Stimulated activated CD4-positive, alpha-beta T cell treated with anti-CD3 and anti-CD28 coated beads, Interleukin-4, amount 100 ng/mL, for 48 hours (primary cell): Measurements from ENCODE around the gene CHST6.
"Not testable (repeated sequence)": the region's sequence is repeated elsewhere in the genome, so short reads cannot be mapped to it uniquely, and the experiment has no call there.

Experiments used
- DNase-seq, 2 donors: peaks; one replicate each; pipeline ENCODE4 v3.0.0-alpha.2; 2020; ENCODE audit warnings: low read depth in 2 of 2

The CHST6 gene

DNA sequence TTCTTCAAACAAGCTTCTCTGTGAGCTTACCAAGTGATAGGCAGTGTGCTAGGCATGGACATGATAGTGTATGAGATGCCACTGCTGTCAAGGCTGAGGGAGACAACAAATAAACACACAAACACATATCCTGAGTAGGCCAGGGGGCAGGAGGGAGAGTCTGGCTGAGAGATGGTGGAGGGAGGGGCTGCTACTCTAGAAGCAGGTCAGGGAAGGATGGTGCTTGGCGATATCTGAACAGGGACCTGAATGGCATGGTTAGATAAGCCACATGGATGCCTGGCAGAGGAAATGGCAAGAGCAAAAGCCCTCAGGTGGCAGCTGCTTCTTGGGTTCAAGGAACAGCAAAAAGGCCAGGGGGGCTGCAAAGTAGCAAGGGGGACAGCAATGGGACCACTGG lies 8.6 kb upstream of the CHST6 start:
- DNase-seq, result no peak

DNA sequence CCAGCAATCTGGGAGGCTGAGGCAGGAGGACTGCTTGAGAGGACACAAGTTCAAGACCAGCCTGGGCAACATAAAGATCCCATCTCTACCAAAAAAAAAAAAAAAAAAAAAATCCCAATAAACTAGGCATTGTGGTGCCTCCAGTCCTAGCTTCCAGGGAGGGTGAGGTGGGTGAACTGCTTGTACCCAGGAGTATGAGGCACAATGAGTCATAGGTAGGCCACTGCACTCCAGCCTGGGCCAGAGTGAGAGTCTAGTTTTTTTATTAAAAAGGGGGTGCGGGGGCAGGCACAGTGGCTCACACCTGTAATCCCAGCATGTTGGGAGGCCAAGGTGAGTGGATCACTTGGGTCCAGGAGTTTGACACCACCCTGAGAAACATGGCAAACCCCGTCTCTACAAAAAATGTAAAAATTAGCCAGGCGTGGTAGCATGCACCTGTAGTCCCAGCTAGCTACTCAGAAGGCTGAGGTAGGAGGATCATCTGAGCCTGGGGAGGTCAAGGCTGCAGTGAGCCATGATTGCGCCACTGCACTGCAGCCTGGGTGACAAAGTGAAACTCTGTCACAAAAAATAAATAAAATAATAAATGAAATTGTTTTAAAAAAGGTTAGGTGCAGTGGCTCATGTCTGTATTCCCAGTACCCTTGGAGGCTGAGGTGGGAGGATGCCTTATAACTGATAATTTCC lies 7.8 kb upstream of the CHST6 start:
- no peak for DNase-seq

DNA sequence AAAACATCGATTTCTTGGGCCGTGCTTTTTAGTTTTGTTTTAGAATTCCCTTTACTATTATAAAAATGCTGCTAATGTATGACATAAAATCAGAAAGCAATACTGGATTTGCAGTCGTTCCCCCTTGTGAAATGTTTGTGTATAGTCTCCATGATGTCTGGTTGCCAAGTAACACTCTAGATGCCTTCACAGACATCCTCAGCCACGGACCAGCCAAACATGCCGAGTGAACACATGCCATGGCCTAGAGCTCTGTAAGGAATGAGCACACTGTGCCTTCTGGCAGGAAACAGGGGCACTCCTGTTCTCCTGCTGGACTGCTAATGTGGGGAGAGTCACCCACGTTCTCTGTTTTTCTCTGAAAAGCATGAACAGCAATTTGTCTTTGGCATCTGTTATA lies 6.6 kb upstream of the CHST6 start:
- DNase-seq, result not testable (repeated sequence)

DNA sequence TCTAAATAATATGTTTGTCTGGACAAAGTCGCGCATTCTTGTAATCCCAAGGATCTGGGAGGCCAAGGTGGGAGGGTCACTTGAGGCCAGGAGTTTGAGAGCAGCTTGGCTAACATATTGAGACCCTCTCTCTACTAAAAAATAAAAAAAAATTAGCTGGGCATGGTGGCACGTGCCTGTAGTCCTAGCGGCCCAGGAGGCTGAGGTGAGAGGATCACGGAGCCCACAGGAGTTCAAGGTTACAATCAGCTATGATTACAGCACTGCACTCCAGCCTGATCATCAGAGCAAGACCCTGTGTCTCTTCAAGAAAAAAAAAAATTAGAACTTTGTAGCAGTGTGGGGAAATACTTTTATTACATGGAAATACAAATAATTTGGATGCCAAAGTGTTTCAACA lies 6.1 kb upstream of the CHST6 start:
- no peak for DNase-seq

DNA sequence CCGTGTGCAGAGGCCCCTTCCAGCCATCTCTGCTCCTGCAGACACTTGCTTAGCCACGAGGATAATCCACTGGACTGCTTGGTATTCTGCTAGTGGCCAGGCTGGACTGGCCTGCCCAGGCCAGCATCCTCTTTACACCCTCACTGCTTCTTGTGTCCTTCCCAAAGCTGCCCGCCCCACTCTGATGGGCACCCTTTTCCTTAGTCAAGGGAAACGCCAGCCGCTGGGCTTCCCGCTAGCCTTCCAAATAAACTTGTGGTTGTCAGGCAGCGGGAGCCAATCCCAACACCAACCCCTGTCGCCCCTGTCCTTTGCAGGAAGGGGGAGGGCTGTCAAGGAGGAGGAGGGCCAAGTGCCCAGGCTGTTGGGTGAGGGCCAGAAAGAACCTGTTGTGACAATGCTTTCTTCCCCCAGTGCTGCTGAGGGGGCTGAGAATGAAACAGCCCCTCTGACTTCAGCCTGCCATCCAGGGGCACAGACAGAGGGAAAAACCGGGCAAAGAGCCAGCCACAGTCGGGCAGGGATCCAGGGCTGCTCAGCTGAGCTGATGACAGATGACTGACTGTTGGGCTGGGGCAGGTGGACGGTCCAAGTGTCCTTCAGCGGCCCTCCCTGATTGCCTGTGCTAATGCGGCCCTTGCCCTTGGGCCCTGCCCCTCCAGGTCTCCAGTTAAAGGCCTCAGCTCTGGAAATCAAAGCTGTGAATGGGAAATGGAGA lies 3.5 kb upstream of the CHST6 start:
- DNase-seq, result not testable (repeated sequence)

DNA sequence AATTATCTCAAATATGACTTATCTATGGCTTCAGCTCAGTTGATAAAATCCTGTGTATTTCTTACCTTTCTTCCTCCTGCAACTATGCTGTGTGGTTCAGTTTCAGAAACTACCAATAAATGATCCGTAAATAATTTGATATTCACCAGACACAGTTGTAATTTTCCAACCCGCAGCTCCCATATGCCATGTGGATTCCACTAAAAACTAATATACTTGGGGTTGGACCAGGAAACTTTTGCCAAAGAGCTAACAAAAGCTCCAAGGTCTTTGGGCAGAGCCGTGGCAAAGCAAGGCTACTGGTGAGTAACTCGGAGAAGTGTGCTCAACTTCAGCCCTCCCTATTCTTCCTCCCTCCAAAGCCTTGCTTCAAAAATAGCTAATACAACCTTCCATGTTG lies 2.3 kb upstream of the CHST6 start:
- no peak for DNase-seq

DNA sequence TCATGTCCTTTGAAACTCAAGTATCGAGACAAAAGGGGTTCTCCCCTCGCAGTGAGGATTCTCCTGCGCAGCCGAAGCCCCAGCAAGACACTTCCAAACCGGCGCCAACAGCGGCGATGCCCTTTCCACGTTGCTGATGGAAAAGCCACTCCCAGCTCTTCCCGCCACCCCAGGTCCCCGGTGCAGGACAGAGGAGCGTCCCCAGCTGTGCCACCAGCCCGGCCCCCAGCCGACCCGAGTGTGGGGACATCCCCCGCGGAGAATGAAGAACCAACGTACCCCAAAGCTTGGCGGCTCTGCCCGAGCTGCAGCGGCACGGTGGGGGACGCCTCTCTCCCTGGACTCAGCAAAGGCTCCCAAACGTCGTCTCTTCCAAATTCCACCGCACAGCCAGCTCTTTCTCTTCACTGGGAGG lies 573 bp downstream of the CHST6 start:
- DNase-seq, result no peak

DNA sequence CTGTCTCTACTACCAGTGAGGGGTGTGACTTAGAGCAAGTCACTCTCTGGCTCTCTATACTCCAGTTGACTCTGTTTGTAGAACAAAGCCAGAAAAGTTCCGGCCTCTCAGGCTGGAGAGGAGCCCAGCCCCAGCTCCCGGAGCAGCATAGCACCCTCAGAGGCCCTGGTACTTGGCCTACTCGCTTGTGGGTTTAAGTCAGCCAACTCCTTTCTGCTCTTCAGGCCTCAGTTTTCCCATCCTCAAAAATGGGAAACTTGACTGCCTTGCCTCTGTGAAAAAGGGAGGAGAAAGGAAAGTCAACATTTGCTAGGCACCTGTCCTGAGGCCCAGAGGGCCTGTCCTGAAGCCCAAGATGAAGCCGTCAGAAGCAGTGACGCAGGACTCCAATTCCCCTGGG lies 1.1 kb downstream of the CHST6 start:
- no peak for DNase-seq

DNA sequence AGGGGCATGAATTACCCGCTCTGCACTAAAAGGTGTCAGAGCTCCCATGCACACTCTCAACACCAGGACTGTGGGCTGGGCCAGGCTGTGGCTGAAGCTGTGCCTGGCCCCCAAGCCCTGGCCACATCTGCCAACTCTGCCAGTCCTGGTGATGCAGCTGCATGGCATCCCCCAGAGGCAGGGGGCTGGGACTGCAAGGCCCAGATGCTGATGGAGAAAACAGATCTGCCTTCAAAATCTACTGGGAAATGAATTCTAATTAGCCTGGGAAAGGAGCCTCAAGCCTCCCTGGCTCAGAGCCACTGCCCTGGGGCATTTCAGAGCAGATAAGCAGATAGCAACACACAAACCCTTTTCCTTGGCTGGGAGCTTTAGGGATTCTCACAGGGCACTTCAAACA lies 3.4 kb downstream of the CHST6 start:
- no peak for DNase-seq

DNA sequence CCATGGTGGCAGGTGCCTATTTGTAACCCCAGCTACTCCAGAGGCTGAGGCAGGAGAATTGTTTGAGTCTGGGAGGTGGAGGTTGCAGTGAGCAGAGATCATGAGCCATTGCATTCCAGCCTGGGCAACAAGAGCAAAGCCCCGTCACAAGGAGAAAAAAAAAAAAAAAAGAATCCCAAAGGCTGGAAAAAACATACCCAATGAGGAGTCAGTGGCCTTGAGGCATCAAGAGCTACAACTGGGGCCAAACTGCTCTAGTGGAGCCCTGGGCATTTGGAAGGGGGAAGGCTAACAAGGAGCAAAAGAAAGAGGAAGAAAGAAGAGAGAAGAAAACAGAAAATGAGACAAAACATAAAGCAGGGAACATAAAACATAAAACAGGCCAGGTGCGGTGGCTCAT lies 6.9 kb downstream of the CHST6 start:
- DNase-seq, result no peak

DNA sequence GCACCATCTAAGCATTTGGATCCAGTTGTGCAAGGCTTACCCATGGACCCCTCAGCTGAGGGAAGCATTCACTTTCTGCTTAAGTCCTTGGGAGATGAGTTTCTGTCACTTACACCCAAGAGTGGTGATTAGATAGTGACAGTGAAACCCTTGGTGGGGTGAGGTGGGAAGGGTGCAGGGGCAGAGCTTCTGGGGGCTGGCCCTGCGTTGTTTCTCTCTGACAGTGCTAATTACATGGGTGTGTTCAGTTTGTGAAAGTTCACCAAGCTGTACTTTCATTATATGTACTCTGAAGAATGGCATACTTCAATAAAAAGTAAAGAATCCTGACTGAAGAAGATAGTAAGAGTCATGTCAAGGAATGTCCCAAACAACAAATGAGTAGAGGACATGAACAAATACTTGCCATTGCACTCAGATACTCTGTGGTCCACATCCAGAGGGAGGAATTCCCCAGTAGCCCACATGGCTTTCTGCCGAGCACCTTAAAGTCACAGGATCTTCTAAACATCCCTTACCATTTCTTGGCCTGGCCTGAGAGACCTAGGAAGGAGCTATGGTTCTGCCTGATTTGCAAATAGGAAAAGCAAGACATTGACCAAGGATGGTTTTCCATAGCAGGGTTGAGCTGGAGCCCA lies 8.4 kb downstream of the CHST6 start:
- no peak for DNase-seq

DNA sequence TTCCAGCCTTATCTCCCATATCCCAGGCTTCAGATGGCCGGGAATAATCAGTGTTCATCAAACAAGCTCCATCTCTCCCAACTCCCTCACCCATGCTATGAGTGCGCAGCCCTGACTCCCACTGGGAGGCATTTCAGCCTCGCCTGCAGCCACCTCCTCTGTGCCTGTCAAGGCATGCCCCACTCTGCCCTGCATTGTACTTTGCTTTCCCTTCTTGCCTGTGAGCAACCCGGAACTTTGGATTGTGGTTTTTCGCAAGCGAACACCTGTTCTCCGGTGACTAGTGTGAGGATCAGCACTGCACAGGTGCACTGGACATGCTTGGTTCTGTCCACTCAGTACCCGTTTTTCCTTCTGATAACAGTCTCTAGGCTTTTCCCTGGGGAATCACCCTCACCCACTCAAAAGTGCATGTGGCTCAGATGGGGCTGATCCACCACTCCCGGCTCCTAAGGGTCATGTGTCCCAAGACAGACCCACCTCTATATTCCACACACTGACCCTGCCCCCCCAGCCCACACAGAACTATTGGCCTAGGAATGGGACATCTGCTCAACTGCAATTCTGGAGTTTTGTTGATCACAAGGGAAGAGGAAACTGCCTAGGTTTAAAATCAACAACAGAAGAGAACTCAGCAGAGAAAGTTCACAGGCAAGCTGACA lies 9.1 kb downstream of the CHST6 start:
- DNase-seq, result no peak

DNA sequence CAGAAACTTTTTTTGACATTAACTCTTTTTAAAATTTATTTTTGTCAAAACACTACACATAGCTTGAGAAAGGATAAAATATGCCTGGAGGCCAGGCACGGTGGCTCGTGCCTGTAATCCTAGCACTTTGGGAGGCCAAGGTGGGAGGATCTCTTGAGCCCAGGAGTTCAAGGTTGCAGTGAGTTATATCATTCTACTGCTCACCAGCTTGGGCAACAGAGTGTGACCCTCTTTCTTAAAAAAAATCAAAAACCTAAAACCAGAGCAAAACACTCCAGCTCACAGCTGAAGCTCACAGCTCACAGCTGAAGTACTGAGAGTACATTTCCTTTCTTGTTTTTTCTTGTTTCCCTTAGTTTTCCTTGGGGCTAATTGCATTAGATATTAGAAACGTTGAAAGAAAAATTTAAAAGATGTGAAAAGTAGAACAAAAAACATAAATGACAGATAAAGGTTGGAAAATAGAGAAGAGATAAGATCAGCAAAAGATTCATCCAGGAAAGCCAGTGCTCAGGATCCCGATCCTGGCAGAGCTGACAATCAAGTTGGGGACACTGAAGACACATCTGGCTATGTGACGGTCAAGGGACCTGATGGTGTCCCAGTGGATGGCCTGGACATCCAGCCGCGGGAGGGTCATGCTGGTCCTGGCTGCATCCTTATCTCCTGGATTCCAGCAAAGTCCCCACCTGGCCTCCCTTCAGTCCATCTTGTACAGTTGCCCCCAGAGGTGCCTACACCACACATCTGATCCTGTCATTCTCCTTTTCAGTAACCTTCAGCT lies 9.8 kb downstream of the CHST6 start:
- DNase-seq, result no peak

DNA sequence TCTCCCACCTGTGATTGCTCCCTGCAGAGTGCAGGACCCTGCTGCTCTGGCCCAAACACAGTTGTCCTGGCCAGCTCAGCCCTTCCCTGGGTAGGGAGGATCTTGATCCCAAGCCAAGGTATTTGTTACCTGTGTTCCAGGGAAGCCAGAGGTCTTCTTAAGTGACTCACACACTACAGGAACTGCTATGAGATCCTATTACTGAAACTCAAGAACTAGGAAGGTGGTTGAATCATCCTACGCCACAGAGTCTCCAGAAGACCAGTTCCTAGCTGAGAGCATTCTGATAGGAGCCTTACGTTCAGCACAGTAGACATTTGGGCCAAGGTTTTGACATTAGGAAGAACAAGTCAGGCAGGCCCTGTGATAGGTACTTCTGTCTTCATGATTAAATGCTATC lies 12.0 kb downstream of the CHST6 start:
- DNase-seq, result no peak

DNA sequence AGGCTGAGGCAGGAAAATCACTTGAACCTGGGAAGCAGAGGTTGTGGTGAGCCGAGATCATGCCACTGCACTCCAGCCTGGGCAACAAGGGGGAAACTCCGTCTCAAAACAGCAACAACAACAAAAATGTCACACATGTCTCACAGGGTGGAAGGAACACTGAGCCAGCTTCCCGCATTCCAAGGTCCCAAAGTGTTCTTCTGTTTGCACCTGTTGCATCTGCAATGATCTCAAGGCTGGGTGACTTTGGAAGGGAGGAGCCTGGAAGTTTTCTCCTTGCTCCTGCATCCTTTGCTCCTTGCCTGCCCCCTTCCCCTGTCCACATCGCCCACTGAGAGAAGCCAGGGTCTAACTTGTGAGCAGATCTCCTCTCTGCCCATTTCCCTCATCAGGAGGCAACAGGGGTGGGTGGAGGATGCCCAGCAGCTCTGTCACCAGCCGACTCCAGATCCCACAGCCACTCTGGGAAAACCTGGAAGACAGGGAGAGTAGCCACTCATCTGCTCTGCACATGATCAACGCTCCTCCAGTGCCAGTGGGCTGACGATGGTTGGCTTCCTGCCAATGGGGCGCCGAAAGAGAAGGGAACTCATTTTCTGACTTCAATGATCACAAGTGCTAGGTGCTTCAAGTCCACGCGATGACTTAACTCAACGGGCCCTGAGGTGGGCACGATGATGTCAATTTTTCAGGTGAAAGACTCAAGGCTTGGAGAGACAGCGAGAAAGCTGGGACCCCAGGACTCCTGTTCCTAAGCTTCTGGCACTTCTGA lies 12.6 kb downstream of the CHST6 start:
- DNase-seq, result no peak

DNA sequence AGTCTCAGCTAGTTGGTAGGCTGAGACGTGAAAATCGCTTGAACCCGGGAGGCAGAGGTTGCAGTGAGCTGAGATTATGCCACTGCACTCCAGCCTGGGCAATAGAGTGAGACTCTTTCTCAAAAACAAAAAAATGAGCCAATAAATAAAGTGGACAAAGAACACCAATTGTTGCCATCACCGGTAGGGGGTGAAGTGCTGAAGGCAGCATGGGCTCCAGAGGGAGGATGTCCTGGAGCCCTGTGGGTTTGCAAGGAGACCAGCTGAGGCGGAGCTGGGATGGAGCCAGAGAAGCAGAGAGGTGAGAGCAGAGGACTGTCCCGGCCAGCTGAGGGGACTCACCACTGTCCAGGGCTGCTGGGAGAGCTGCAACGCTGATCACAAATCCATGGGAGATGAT lies 13.8 kb downstream of the CHST6 start:
- no peak for DNase-seq

DNA sequence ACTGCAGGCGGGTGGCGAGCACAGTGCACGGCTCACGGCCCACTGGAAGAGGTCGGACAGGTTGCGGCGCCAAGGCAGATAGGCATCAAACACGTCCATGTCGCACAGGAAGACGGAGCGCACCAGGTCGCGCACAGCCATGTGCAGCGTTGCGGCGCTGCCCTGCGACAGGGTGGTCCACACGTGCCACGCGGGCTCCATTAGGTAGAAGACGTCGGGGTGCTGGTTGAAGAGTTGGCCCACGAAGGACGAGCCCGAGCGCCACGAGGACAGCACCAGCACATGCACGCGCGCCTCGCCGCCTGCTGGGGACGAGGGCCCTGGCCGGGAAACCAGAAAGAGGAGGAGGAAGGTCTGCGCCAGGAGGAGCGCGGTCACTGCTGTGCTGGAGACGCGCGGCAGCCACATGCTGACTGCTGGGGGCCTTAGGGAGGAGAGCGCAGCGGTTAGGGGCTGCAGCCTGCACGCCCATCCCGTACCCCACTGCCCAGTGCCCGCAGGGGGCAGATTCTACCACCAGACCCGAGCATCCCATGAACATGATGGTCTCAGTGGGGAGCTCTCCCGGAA lies 15.7 kb downstream of the CHST6 start:
- DNase-seq, result no peak

DNA sequence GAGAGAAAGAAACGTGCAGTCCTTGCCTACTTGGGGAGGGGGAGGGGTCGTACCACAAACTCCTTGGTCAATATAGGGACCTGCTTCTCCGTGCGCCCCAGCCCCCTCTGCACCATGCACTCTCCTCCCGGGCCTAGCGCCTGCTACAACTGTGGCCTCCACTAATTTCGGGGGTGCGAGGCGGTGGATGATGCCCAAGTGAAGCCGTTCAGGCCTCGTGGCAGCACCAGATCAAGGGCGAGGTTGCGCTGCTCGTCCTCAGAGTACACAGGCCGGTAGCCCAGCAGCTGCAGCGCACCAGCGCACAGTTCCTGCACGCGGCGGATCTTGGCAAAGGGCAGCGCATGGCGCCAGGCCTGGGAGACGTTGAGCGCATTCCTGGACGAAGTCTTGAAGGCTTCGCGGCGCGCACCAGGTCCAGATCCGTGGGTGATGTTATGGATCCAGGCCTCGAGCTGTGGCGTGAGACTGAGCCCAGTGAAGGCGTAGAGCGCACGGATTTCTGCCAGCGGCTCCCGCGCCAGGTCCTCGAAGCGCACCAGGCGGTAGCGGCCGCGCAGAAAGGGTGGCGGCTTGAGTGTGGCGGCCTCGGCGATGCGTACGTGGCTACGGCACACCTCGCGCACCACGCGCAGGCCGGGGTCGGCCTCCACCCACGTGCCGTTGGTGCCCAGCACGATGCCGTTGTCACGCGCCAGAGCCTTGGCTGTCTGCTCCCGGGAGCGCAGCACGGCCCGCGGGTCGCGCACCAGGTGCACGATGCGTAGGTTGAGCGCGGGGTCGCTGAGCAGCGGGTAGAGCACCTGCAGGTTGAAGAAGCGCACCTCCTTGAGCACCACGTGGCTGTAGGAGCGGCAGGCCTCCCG lies 16.5 kb downstream of the CHST6 start:
- DNase-seq, result no peak

DNA sequence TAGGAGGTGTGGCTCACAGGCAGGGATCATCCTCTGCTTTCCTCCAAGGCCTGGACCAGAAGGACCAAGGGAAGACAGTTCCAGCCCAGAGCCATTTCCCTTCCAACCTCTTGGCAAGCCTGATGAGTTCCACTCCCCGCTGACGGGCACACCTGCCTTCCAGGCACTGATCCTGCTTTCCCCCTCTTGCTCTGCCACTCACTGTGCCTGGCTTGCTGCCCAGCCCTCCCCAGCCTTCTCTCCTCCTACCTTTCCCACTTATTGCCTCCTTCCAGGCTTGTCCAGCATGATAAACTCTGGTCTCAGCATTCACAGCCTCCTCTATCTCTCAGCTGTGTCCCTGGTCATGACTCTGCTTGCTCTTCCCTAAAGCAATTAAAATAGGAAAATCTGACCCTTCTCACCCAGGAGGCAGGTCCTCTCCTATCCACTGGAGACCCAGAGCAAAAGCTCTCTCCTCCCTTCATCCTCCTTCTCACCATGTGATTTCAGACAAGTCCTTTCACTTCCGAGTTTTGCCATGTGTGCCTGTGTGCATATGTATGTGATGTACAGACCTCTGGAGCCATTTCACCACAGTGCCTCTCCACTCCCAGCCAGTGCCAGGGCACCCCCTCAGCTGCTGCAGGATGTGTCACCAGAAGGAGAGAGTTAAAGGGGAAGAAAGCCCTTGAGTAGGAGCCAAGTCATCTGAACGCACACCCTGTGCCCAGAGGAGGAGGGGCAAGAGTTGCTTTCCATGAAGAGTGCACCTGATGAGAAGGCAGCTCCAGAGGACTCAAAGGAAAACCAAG lies 17.4 kb downstream of the CHST6 start:
- no peak for DNase-seq
